ENCODE data around the gene DNAH2.
A peak's percentile ranks its signal among the peaks of the same experiment; 100 is the strongest.

DNAH2 gene

DNA sequence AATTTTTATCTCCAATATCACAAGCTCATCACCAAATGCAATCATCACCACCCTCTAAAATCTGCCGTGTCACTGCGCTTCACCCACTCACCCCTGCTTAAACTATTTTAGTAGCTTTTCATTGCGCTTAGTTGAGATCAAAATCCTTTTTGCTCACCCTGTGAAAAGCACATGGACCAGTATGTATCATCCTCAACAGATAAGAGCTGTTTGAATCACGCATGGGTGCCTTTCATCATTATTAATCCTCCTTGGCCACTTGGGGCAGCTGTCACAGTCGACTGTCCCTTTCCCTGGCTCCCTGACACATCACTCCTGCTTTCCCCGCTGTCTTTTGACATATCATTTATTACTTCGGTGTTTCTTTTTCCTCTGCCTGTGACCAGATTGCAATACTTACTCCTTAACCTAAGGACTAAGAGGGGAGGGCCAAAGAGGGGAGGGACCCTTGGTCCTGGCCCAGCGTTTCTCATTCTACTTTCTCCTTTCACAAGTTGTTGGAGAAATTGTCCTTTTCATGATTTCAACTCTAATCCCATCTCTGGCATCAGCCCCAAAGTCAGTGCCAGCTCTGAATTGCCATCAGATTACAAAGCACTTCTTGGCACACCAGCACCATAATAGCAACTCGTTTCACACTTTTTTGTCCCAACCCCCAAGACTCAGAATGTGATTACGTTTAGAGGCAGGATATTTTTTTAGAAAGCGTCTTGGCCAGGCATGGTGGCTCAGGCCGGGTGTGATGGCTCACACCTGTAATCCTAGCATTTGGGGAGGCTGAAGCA lies 107.9 kb downstream of the DNAH2 start:
- H2AFZ ChIP-seq (ENCODE audit: low read length): no peak overlapping the region
- TF ChIP-seq, protein P1, sequence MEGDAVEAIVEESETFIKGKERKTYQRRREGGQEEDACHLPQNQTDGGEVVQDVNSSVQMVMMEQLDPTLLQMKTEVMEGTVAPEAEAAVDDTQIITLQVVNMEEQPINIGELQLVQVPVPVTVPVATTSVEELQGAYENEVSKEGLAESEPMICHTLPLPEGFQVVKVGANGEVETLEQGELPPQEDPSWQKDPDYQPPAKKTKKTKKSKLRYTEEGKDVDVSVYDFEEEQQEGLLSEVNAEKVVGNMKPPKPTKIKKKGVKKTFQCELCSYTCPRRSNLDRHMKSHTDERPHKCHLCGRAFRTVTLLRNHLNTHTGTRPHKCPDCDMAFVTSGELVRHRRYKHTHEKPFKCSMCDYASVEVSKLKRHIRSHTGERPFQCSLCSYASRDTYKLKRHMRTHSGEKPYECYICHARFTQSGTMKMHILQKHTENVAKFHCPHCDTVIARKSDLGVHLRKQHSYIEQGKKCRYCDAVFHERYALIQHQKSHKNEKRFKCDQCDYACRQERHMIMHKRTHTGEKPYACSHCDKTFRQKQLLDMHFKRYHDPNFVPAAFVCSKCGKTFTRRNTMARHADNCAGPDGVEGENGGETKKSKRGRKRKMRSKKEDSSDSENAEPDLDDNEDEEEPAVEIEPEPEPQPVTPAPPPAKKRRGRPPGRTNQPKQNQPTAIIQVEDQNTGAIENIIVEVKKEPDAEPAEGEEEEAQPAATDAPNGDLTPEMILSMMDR (IDR thresholded peaks at IDR 0.05; ENCODE audit: low read length): peak; percentile 23
- TF ChIP-seq EZH2phosphoT487 (IDR thresholded peaks at IDR 0.05; ENCODE audit: low read length): no peak

DNA sequence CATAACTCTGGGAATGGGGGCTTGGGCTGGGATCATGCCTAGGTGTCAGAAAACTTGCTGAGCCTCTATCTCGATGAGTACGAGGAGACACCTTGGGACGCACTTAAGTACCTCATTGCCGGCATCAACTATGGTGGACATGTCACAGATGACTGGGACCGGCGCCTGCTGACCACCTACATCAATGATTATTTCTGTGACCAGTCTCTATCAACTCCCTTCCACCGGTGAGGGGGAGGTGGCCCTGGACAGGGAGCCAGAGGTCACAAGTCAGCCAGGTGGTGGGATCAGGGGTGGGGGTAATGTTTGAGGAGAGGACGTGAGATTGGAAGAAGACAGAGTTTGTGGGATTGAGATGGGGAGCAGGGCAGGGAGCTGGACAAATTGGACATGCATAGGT lies 113.1 kb downstream of the DNAH2 start:
- Histone ChIP-seq H3K4me2 (ENCODE audit: low read depth, low read length) (no peak overlapping the region), H3K27ac (ENCODE audit: low read length) (no peak overlapping the region), H3K9me3 (replicated peaks; ENCODE audit: insufficient read depth, low read length) (no peaks in the 10 kb centered on the region), H3K36me3 (replicated peaks; ENCODE audit: insufficient read depth, low read length) (no peaks in the 10 kb centered on the region), H3K4me3 (ENCODE audit: low read length) (no peak overlapping the region), H2AFZ (ENCODE audit: low read length) (no peak overlapping the region), H3K9ac (ENCODE audit: low read length) (no peak overlapping the region), H3K27me3 (replicated peaks; ENCODE audit: insufficient read depth, low read length) (peaks cover 75% of the 10 kb centered on the region), H3K4me1 (ENCODE audit: low read length) (peaks cover 7% of the 10 kb centered on the region; the same call in 1 of the 2 replicates), H3K79me2 (ENCODE audit: low read length) (no peaks in the 10 kb centered on the region), H3K9me2 (replicated peaks; ENCODE audit: insufficient read depth, low read length) (no peaks in the 10 kb centered on the region), H4K20me1 (ENCODE audit: insufficient read depth, low read length) (no peaks in the 10 kb centered on the region), H3F3A (ENCODE audit: insufficient read depth, low read length) (peaks cover 10% of the 10 kb centered on the region; the same call in 1 of the 2 replicates)
- no peak for DNase-seq
- TF ChIP-seq EZH2 (optimal IDR thresholded peaks at IDR 0.05; ENCODE audit: low read depth, low read length) (no peak), EZH2phosphoT487 (IDR thresholded peaks at IDR 0.05; ENCODE audit: low read length) (no peak)
- TF ChIP-seq, protein P1 (IDR thresholded peaks at IDR 0.05; ENCODE audit: low read length): no peak

More for the DNA sequence above, 107.9 kb downstream of the DNAH2 start:
- DNase-seq: no peak
- H3K36me3 ChIP-seq (replicated peaks; ENCODE audit: insufficient read depth, low read length): no peaks in the 10 kb centered on the region
- H3K9me2 ChIP-seq (replicated peaks; ENCODE audit: insufficient read depth, low read length): no peaks in the 10 kb centered on the region
- H3K27me3 ChIP-seq (replicated peaks; ENCODE audit: insufficient read depth, low read length): peaks cover 93% of the 10 kb centered on the region
- H3K9me3 ChIP-seq (replicated peaks; ENCODE audit: insufficient read depth, low read length): no peaks in the 10 kb centered on the region
- no peak overlapping the region for H3K9ac ChIP-seq (ENCODE audit: low read length)
- no peak overlapping the region for H3K27ac ChIP-seq (ENCODE audit: low read length)
- H3K79me2 ChIP-seq (ENCODE audit: low read length): no peaks in the 10 kb centered on the region
- no peaks in the 10 kb centered on the region for H3K4me1 ChIP-seq (ENCODE audit: low read length)
- H4K20me1 ChIP-seq (ENCODE audit: insufficient read depth, low read length): no peaks in the 10 kb centered on the region
- H3F3A ChIP-seq (ENCODE audit: insufficient read depth, low read length): no peaks in the 10 kb centered on the region
- no peak overlapping the region for H3K4me3 ChIP-seq (ENCODE audit: low read length)
- no peak overlapping the region for H3K4me2 ChIP-seq (ENCODE audit: low read depth, low read length)

DNA sequence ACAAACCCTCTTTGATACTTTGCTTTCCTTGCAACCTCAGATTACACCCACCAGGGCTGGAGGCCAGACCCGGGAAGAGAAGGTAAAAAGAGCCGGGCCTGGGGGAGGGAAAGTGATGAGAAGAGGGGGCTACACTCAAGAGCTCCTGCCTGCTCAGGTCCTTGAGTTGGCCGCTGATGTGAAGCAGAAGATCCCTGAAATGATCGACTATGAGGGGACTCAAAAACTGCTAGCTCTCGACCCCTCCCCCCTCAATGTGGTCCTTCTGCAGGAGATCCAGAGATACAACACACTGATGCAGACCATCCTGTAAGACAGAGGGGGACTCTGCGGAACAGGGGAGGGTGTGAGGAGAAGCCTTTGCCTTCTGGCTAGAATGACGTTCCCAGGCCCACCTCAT lies 113.7 kb downstream of the DNAH2 start:
- H3K9ac ChIP-seq (ENCODE audit: low read length): no peak overlapping the region
- no peaks in the 10 kb centered on the region for H3K9me2 ChIP-seq (replicated peaks; ENCODE audit: insufficient read depth, low read length)
- H3K36me3 ChIP-seq (replicated peaks; ENCODE audit: insufficient read depth, low read length): no peaks in the 10 kb centered on the region
- H3K79me2 ChIP-seq (ENCODE audit: low read length): no peaks in the 10 kb centered on the region
- H3K4me2 ChIP-seq (ENCODE audit: low read depth, low read length): no peak overlapping the region
- no peak overlapping the region for H3K27ac ChIP-seq (ENCODE audit: low read length)
- no peak overlapping the region for H2AFZ ChIP-seq (ENCODE audit: low read length)
- H4K20me1 ChIP-seq (ENCODE audit: insufficient read depth, low read length): no peaks in the 10 kb centered on the region
- DNase-seq: no peak
- TF ChIP-seq, protein P1 (IDR thresholded peaks at IDR 0.05; ENCODE audit: low read length): no peak
- TF ChIP-seq EZH2 (optimal IDR thresholded peaks at IDR 0.05; ENCODE audit: low read depth, low read length) (no peak), EZH2phosphoT487 (IDR thresholded peaks at IDR 0.05; ENCODE audit: low read length) (no peak)
- H3K4me1 ChIP-seq (ENCODE audit: low read length): peaks cover 9% of the 10 kb centered on the region; the same call in 1 of the 2 replicates
- H3K4me3 ChIP-seq (ENCODE audit: low read length): no peak overlapping the region
- peaks cover 69% of the 10 kb centered on the region for H3K27me3 ChIP-seq (replicated peaks; ENCODE audit: insufficient read depth, low read length)
- H3K9me3 ChIP-seq (replicated peaks; ENCODE audit: insufficient read depth, low read length): no peaks in the 10 kb centered on the region
- H3F3A ChIP-seq (ENCODE audit: insufficient read depth, low read length): peaks cover 16% of the 10 kb centered on the region

Data from MM.1S (cell line).